ENCODE data around the gene EBI3.
"Not testable (repeated sequence)": the region's sequence is repeated elsewhere in the genome, so short reads cannot be mapped to it uniquely, and the experiment has no call there.

Gene EBI3

GRCh38 chr19:4278010-4278409 lies 48.7 kb downstream of the EBI3 start:
- no peak for DNase-seq (ENCODE audit: low read depth)

GRCh38 chr19:4278419-4279266 lies 49.3 kb downstream of the EBI3 start, which contains the start of gene SHD:
Gene SHD, plus strand, starts transcription at chr19:4279266. Its CDS starts 798 bp downstream, at chr19:4280064.
- DNase-seq (ENCODE audit: low read depth), result no peak

GRCh38 chr19:4279267-4279529 lies 49.9 kb downstream of the EBI3 start:
- no peak for DNase-seq (ENCODE audit: low read depth)

GRCh38 chr19:4279530-4280422 lies 50.5 kb downstream of the EBI3 start:
- no peak for DNase-seq (ENCODE audit: low read depth)

DNA sequence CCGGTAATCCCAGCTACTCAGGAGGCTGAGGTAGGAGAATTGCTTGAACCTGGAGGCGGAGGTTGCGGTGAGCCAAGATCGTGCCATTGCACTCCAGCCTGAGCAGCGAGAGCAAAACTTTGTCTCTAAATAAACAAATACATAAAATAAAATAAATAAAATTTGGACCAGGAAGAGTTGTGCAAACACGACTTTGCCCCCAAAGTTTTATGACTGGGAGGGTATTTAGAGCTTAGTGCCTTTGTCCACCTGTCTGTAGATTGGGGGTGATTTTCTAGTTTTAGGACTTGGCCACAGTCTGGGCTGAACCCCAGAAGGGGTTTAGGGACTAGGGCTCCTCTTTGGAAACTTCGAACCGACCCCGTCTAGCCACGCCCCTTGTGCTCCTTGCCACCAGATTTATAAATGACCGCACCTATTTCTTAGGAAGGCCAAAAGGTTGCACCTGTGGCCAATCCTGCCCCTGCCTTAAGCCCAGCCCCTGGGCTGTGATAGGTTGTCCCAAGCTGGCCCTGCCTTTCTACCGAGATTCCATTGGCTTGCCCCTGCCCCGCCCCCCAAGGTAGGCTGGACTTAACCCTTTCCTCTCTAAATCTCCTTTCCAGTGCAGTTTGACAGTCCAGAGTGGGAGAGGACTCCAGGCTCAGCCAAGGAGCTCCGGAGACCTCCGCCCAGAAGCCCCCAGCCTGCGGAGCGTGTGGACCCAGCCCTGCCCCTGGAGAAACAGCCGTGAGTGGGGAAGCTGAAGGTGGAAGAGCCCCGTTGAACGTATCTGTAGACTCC lies 55.0 kb downstream of the EBI3 start:
- DNase-seq (ENCODE audit: low read depth), result no peak

DNA sequence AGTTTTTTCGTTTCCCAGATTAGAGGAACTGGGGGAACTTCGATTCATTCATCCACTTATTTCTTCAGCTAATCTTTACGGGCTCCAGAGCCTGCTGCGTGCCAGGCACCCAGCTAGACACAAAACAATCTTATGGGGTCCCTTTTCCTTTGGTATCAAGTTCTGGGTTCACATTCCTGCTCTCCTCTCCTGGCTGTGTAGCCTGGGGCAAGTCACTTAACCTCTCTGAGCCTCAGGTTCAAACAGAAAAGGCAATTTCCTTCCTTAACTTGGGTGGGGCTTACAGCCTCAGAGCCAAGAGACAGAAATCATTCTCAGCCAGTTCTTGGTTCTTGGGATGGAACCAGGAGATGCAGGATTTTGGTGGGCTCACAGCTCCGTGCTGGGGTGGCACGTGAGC lies 55.7 kb downstream of the EBI3 start:
- DNase-seq (ENCODE audit: low read depth), result no peak

DNA sequence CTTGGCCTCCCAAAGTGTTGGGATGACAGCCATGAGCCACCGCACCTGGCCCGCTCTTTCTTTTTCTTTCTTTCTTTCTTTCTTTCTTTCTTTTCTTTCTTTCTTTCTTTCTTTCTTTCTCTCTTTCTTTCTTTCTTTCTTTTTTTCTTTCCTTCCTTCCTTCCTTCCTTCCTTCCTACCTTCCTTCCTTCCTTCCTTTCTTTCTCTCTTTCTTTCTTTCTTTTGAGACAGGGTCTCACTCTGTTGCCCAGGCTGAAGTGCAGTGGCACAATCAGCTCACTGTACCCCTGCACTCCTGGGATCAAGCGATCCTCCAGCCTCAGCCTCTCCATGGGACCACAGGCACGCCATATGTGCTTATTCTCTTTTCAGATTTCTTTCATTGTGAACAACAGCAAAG lies 56.8 kb downstream of the EBI3 start:
- not testable (repeated sequence) for DNase-seq (ENCODE audit: low read depth)
